ENCODE data around the gene OPN1SW.

Gene OPN1SW

GRCh38 chr7:128744366-128744905 lies 31.2 kb downstream of the OPN1SW start:
- Histone ChIP-seq H3K36me3 (peaks cover 40 to 74% (median 54%) of the 10 kb centered on the region in 11 experiments), H3K9ac (no peak overlapping the region), H3K27me3 (no peaks in the 10 kb centered on the region), H4K20me1 (peaks cover 67 to 100% (median 92%) of the 10 kb centered on the region in 11 experiments; a peak in 20 of 22 replicates), H3K4me3 (no peak overlapping the region), H3K27ac (no peak overlapping the region), H3K4me1 (peaks cover 17 to 53% (median 23%) of the 10 kb centered on the region in 10 experiments), H3K4me2 (peak overlapping the region in 3 of 11 experiments; percentile 41 to 98 (median 48); a peak in 5 of 22 replicates), H3K9me3 (replicated peaks in 1 of 11) (no peaks in the 10 kb centered on the region)
- TF ChIP-seq Cebpa-rat (IDR thresholded peaks at IDR 0.05), result no peak

- 0 out of 22 replicates have a peak overlapping the region, but pooled peaks of 1 of the 11 experiments have one; percentile 34 for H3K9ac ChIP-seq
- H4K20me1 ChIP-seq, result peaks cover 67 to 90% (median 80%) of the 10 kb centered on the region in 11 experiments; a peak in 20 of 22 replicates
- H3K36me3 ChIP-seq, result peaks cover 28 to 62% (median 42%) of the 10 kb centered on the region in 11 experiments
- H3K27me3 ChIP-seq, result no peaks in the 10 kb centered on the region
- no peak for TF ChIP-seq Cebpa-rat (IDR thresholded peaks at IDR 0.05)
- H3K4me1 ChIP-seq, result peaks cover 24 to 58% (median 29%) of the 10 kb centered on the region in 10 experiments
- no peaks in the 10 kb centered on the region for H3K9me3 ChIP-seq (replicated peaks in 1 of 11)
- H3K4me2 ChIP-seq, result peak overlapping the region in 4 of 11 experiments; percentile 8 to 98 (median 56); a peak in 6 of 22 replicates
- H3K27ac ChIP-seq, result peak overlapping the region in 3 of 11 experiments; percentile 5 to 63 (median 11); a peak in 3 of 22 replicates
- no peak overlapping the region for H3K4me3 ChIP-seq
Observed at GRCh38 chr7:128743112-128743772, 32.4 kb downstream of the OPN1SW start.

- peaks cover 31 to 69% (median 34%) of the 10 kb centered on the region in 10 experiments for H3K4me1 ChIP-seq
- H4K20me1 ChIP-seq, result peaks cover 57 to 80% (median 70%) of the 10 kb centered on the region in 11 experiments; a peak in 20 of 22 replicates
- H3K9ac ChIP-seq, result no peak overlapping the region
- peaks cover 18 to 52% (median 33%) of the 10 kb centered on the region in 11 experiments for H3K36me3 ChIP-seq
- no peak overlapping the region for H3K27ac ChIP-seq
- H3K4me2 ChIP-seq, result peak overlapping the region in 4 of 11 experiments; percentile 23 to 98 (median 86); a peak in 6 of 22 replicates
- no peaks in the 10 kb centered on the region for H3K27me3 ChIP-seq
- TF ChIP-seq Cebpa-rat (IDR thresholded peaks at IDR 0.05), result no peak
- no peaks in the 10 kb centered on the region for H3K9me3 ChIP-seq (replicated peaks in 1 of 11)
- no peak overlapping the region for H3K4me3 ChIP-seq
Observed at GRCh38 chr7:128742206-128742605, 33.4 kb downstream of the OPN1SW start.

- Histone ChIP-seq H3K9ac (no peak overlapping the region; a peak in 1 of 22 replicates), H3K36me3 (peaks cover 12 to 45% (median 29%) of the 10 kb centered on the region in 11 experiments), H4K20me1 (peaks cover 50 to 72% (median 67%) of the 10 kb centered on the region in 11 experiments; a peak in 20 of 22 replicates), H3K4me2 (peak overlapping the region; percentile 84 to 98 (median 92)), H3K27ac (no peak overlapping the region), H3K4me1 (peaks cover 34 to 70% (median 41%) of the 10 kb centered on the region in 10 experiments), H3K27me3 (no peaks in the 10 kb centered on the region), H3K4me3 (peak overlapping the region in 1 of 10 experiments; percentile 97; a peak in 2 of 20 replicates), H3K9me3 (replicated peaks in 1 of 11) (no peaks in the 10 kb centered on the region)
- TF ChIP-seq Cebpa-rat (IDR thresholded peaks at IDR 0.05), result no peak
Observed at GRCh38 chr7:128741491-128741890, 34.1 kb downstream of the OPN1SW start.

GRCh38 chr7:128740996-128741395 lies 34.6 kb downstream of the OPN1SW start:
- H4K20me1 ChIP-seq, result peaks cover 45 to 67% (median 62%) of the 10 kb centered on the region in 11 experiments; a peak in 20 of 22 replicates
- peak overlapping the region in 3 of 11 experiments; percentile 87 to 91 (median 89); a peak in 5 of 22 replicates for H3K9ac ChIP-seq

GRCh38 chr7:128739990-128740682 lies 35.5 kb downstream of the OPN1SW start:
- Histone ChIP-seq H3K9me3 (replicated peaks in 1 of 11) (no peaks in the 10 kb centered on the region), H3K36me3 (peaks cover 0 to 31% (median 16%) of the 10 kb centered on the region in 11 experiments; a peak in 17 of 22 replicates), H3K4me3 (peak overlapping the region; percentile 76 to 97 (median 90)), H4K20me1 (peaks cover 36 to 59% (median 53%) of the 10 kb centered on the region in 11 experiments; a peak in 19 of 22 replicates), H3K4me2 (peak overlapping the region; percentile 84 to 98 (median 92)), H3K4me1 (peaks cover 47 to 81% (median 55%) of the 10 kb centered on the region in 10 experiments), H3K9ac (peak overlapping the region; percentile 81 to 91 (median 85)), H3K27ac (peak overlapping the region in 10 of 11 experiments; percentile 74 to 86 (median 80); a peak in 20 of 22 replicates), H3K27me3 (no peaks in the 10 kb centered on the region)
- TF ChIP-seq Cebpa-rat (IDR thresholded peaks at IDR 0.05), result no peak

More at GRCh38 chr7:128740996-128741395, 34.6 kb downstream of the OPN1SW start:
- peak overlapping the region; percentile 84 to 98 (median 92) for H3K4me2 ChIP-seq
- H3K4me3 ChIP-seq, result peak overlapping the region in 6 of 10 experiments; percentile 76 to 97 (median 93); a peak in 11 of 20 replicates
- TF ChIP-seq Cebpa-rat (IDR thresholded peaks at IDR 0.05), result no peak
- H3K27me3 ChIP-seq, result no peaks in the 10 kb centered on the region
- peaks cover 39 to 74% (median 46%) of the 10 kb centered on the region in 10 experiments for H3K4me1 ChIP-seq
- no peaks in the 10 kb centered on the region for H3K9me3 ChIP-seq (replicated peaks in 1 of 11)
- peaks cover 7 to 40% (median 24%) of the 10 kb centered on the region in 11 experiments; a peak in 20 of 22 replicates for H3K36me3 ChIP-seq
- no peak overlapping the region for H3K27ac ChIP-seq

- H3K27ac ChIP-seq, result peak within 1 kb of the TSS; percentile 74 to 86 (median 78)
- peaks cover 29 to 51% (median 45%) of the 10 kb centered on the region in 11 experiments; a peak in 19 of 22 replicates for H4K20me1 ChIP-seq
- H3K27me3 ChIP-seq, result no peaks in the 10 kb centered on the region
- peaks cover 56 to 81% (median 63%) of the 10 kb centered on the region in 10 experiments for H3K4me1 ChIP-seq
- H3K36me3 ChIP-seq, result peaks cover 0 to 23% (median 14%) of the 10 kb centered on the region in 11 experiments; a peak in 16 of 22 replicates
- H3K4me2 ChIP-seq, result peak within 1 kb of the TSS; percentile 84 to 98 (median 92)
- H3K9ac ChIP-seq, result peak within 1 kb of the TSS; percentile 81 to 91 (median 85)
- H3K4me3 ChIP-seq, result peak within 1 kb of the TSS; percentile 76 to 97 (median 90)
- H3K9me3 ChIP-seq (replicated peaks in 1 of 11), result no peaks in the 10 kb centered on the region
- TF ChIP-seq Cebpa-rat (IDR thresholded peaks at IDR 0.05), result no peak
Observed at GRCh38 chr7:128739048-128739962, 36.3 kb downstream of the OPN1SW start, which contains the start of gene CALU. CALU (plus strand) TSS chr7:128739359; CDS start chr7:128748584, 9,225 bp downstream.

Measured in BLaER1 treated with 17β-estradiol and CSF1 and Interleukin-3, amounts not matched to agents 10 nM and 100 nM (cell line).